Neural crest cell (in vitro differentiated cells): ENCODE measurements around the gene TNS3. TPM values are rescaled to one million over a fixed set of nuclear protein-coding genes. Genes with fewer than 3 reads are reported as not detected.

Experiments
- DNase-seq: peaks from one replicate; pipeline ENCODE4 v3.0.0; 2021; ENCODE audit warnings: low read depth, mixed read lengths, low spot score
- H3K27ac Mint-ChIP-seq: one replicate; pipeline ENCODE4 v1.8.0; 2021; ENCODE audit warnings: mild to moderate bottlenecking, mixed read lengths; ENCODE audit not compliant: unreplicated experiment
- H3K27me3 Mint-ChIP-seq: 2 replicates; pipeline ENCODE4 v1.8.0; 2021; ENCODE audit warnings: low read depth, mild to moderate bottlenecking, mixed read lengths
- H3K36me3 Mint-ChIP-seq: 2 replicates; pipeline ENCODE4 v1.8.0; 2021; ENCODE audit warnings: low read depth, mild to moderate bottlenecking, mixed read lengths
- H3K4me1 Mint-ChIP-seq: 2 replicates; pipeline ENCODE4 v1.8.0; 2021; ENCODE audit warnings: mixed read lengths
- H3K4me3 Mint-ChIP-seq: one replicate; pipeline ENCODE4 v1.8.0; 2021; ENCODE audit warnings: mild to moderate bottlenecking, mixed read lengths
- H3K9me3 Mint-ChIP-seq: 2 replicates; pipeline ENCODE4 v1.8.0; 2021; ENCODE audit warnings: mixed read lengths
- total RNA-seq: library from RNA; stranded (reverse); gene quantifications from 2 replicates; pipeline ENCODE4 v1.2.1, GENCODE V29; 2021
- TF ChIP-seq, protein P1 (sequence below): fragments of 200-600 bp; sonication (generic); conservative IDR thresholded peaks from 2 replicates; pipeline ENCODE4 v1.5.0; 2021; ENCODE audit warnings: antibody characterized with exemption, mild to moderate bottlenecking

TNS3 gene
- total RNA-seq, 1 donor from 2014 or later, result 26.4 TPM

DNA sequence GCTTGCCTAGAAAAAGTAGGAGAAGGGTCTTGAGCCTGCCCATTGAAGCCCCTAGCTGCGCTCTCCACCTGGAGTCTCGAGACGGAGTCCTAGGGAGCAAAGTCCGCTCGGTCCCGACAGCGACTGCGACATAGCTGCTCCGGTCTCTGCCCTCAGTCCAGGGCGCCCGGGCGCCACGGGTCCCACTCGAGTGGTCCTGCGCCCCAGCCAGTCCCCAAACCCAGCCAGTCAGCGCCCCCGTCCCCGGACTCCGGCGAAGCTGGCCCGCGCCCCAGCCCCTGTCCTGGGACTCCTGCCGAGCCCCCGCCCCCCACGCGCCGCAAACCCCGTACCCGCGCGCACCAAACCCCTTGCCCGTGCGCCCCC, 490 bp downstream of the TNS3 start:
- TF ChIP-seq, protein P1, sequence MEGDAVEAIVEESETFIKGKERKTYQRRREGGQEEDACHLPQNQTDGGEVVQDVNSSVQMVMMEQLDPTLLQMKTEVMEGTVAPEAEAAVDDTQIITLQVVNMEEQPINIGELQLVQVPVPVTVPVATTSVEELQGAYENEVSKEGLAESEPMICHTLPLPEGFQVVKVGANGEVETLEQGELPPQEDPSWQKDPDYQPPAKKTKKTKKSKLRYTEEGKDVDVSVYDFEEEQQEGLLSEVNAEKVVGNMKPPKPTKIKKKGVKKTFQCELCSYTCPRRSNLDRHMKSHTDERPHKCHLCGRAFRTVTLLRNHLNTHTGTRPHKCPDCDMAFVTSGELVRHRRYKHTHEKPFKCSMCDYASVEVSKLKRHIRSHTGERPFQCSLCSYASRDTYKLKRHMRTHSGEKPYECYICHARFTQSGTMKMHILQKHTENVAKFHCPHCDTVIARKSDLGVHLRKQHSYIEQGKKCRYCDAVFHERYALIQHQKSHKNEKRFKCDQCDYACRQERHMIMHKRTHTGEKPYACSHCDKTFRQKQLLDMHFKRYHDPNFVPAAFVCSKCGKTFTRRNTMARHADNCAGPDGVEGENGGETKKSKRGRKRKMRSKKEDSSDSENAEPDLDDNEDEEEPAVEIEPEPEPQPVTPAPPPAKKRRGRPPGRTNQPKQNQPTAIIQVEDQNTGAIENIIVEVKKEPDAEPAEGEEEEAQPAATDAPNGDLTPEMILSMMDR, result no peak
- Mint-ChIP-seq H3K36me3 (no peaks in the 10 kb centered on the region), H3K27me3 (peaks cover 16% of the 10 kb centered on the region), H3K4me3 (peak overlapping the region; percentile 93), H3K4me1 (peaks cover 35% of the 10 kb centered on the region), H3K27ac (no peak overlapping the region), H3K9me3 (peaks cover 5% of the 10 kb centered on the region)
- DNase-seq, result peak; percentile 31

DNA sequence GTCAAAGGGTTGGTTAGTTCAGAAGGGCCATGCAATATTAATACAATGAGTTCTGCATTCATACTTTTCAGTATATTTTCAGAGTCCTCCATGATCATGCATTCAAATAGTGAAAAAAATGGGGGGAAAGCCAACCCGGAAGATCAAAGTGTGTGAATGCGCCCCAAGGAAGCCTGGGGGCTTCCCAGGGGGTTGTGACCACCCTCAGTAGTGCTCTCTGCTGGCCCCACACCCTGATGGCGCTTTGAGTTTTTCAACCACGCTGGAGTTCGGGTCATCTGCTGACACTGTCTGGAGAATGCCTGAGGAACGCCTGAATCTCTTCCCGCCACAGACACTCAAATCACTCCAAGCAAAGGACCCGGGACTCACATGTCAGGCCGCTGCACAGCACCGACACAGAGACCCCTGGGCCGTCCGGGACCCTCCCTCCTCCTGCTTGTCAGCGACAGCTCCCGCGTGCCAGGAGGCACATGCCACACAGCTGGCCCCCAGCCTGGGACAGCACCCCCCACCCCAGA, 1.0 kb downstream of the TNS3 start:
- peak overlapping the region; percentile 93 for H3K4me3 Mint-ChIP-seq
- H3K27ac Mint-ChIP-seq, result peak overlapping the region; percentile 29
- peaks cover 16% of the 10 kb centered on the region for H3K27me3 Mint-ChIP-seq
- H3K9me3 Mint-ChIP-seq, result peaks cover 5% of the 10 kb centered on the region
- DNase-seq, result peak; percentile 26
- H3K4me1 Mint-ChIP-seq, result peaks cover 35% of the 10 kb centered on the region
- no peaks in the 10 kb centered on the region for H3K36me3 Mint-ChIP-seq
- TF ChIP-seq, protein P1, result no peak

DNA sequence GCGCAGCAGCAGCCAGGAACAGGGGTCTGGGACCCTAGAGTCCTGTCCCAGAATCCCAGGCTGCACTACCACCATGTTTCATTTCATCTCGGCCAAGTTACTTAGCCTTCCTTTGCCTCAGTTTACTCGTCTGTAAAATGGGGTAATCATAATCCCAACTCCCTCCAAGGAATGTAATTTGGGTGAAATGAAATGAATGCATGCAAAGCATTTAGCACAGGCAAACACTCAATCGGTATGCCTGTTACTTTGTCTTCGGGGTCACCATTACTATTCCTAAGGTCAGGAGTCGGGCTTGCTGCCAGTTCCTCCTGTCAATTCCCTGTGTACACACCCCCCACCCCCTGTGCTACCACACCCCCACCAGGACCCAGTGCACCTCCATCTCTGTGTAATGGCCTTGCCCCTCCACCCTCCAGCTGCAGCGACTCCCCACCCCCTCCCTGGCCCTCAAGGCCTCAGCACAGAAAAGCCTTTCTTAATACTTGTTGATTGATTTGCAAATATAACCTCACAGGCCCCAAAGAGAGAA, 1.7 kb downstream of the TNS3 start:
- H3K4me1 Mint-ChIP-seq, result peaks cover 35% of the 10 kb centered on the region
- H3K27ac Mint-ChIP-seq, result no peak overlapping the region
- peaks cover under 1% of the 10 kb centered on the region for H3K9me3 Mint-ChIP-seq
- TF ChIP-seq, protein P1, result no peak
- peaks cover 16% of the 10 kb centered on the region for H3K27me3 Mint-ChIP-seq
- DNase-seq, result no peak
- H3K4me3 Mint-ChIP-seq, result peak overlapping the region; percentile 93
- no peaks in the 10 kb centered on the region for H3K36me3 Mint-ChIP-seq

DNA sequence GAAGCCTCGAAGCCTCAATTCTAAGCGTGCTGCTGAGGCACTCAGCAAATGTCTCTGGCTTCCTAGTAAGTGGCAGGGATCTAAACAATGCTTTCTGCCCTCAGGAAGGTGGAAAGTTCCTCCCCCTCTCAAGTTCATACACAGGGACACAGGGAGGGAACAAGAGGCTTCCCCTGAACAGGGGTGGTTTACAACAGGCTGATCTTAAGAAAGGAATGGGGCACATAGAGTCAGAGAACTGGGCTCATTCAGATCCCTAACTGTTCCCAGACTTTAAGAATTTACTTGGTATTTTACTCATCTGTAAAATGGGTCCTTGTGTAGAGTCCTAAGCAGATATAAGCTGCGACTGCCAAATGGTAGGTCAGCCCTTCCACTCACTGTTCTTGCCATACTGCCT, 2.5 kb downstream of the TNS3 start:
- peak overlapping the region; percentile 53 for H3K4me3 Mint-ChIP-seq
- no peaks in the 10 kb centered on the region for H3K9me3 Mint-ChIP-seq
- H3K27me3 Mint-ChIP-seq, result peaks cover 13% of the 10 kb centered on the region
- H3K36me3 Mint-ChIP-seq, result no peaks in the 10 kb centered on the region
- TF ChIP-seq, protein P1, result no peak
- H3K27ac Mint-ChIP-seq, result peak overlapping the region; percentile 19
- H3K4me1 Mint-ChIP-seq, result peaks cover 42% of the 10 kb centered on the region
- DNase-seq, result no peak

DNA sequence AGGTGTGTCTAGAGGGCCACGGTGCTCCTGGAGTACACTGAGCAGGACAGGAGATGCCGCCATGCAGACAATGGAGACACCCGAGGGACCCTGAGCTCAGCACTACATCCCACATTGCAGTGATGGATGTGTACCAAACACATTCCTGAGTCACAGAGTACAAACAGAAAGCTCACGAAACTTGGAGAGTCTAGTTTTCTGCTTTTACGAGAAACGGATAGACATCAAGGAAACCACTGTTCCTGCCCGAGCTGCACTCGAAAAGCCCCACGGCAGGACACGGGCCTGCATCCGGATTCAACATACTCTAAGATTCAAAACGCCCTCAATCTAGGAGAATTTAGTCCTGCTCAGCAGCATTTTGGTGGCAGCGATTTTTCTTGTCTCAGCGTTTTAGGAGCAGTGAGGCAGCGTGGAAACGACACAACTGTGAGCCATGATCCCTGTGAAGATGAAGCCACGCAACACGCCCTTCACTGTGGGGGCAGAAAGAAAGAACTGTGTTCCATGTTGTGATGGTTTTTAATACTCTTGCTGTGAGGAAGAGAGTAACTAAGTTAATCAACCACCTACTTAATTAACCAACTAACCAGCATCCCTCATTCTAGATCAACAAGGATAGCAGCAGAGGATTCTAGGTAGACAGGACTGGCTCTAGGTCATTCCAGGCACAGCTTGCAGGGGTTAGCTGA, 3.2 kb downstream of the TNS3 start:
- Mint-ChIP-seq H3K4me3 (peak overlapping the region; percentile 67), H3K27ac (no peak overlapping the region)

More for the DNA sequence above, 3.2 kb downstream of the TNS3 start:
- DNase-seq, result no peak
- TF ChIP-seq, protein P1, result no peak
- no peaks in the 10 kb centered on the region for H3K36me3 Mint-ChIP-seq
- H3K9me3 Mint-ChIP-seq, result no peaks in the 10 kb centered on the region
- peaks cover 50% of the 10 kb centered on the region for H3K4me1 Mint-ChIP-seq
- H3K27me3 Mint-ChIP-seq, result peaks cover 12% of the 10 kb centered on the region
